SH-SY5Y (cell line): ENCODE measurements around the gene MND1.

ENCODE experiments used
- GATA2 ChIP-seq: IDR thresholded peaks from 2 replicates; pipeline ENCODE4 v1.6.1; 2011; ENCODE audit warnings: mild to moderate bottlenecking, low read depth, low read length
- GATA3 ChIP-seq: IDR thresholded peaks from 2 replicates; pipeline ENCODE4 v1.6.1; 2011; ENCODE audit warnings: low read depth, mild to moderate bottlenecking, low read length, moderate library complexity

The MND1 gene

DNA sequence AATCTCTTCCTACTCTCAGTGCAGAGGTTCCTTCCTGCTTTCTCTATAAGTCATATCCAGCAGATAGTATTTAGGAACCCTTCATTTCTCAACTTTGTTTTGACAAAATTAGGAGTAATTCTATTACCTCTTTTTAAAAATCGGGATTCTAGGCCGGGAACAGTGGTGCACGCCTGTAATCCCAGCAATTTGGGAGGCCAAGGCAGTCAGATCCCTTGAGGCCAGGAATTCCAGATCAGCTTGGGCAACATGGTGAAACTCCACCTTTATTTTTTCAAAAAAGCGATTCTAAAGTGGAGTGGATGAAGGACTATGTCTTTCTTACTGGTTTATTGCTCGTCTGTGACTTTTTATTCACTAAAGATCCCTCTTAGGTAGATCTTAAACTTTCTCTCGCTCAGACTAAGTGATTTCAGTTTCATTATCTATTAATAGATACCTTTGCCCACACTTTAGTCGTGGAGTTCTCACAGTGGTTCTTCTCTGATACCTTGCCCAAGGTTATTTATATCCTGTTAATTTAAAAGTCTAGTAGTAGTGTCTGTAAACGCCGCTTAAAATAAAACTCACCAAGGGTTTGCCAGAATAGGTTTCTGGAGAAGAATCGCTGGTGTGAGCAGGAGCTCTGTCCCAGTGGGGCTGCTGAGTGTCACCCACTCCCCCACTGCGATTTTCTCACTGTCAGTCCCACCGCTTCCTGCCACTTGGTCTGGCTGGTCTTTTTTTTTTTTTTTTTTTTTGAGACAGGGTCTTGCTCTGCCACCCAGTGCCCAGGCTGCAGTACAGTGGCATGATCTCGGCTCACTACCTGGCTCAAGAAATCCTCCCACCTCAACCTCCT is 94.6 kb downstream of the MND1 start:
- no peak for TF ChIP-seq GATA2
- TF ChIP-seq GATA3: no peak

DNA sequence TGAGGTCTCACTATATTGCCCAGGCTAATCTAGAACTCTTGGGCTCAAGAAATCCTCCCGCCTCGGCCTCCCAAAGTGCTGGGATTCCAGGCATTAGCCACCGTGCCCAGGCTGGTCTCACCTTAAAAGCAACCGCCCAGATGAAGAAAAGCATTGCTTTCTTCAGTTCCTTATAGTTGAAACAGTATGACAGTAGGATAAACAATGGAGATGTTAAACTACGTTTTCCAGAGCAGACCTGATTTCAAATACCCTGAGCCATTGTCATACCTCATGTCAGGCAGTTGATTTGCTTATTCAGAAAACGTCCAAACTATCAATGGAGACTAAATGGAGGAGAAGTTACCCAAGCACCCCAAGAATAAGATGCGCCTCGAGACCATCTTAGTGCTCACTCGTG is 95.3 kb downstream of the MND1 start:
- TF ChIP-seq GATA3: no peak
- TF ChIP-seq GATA2: no peak

DNA sequence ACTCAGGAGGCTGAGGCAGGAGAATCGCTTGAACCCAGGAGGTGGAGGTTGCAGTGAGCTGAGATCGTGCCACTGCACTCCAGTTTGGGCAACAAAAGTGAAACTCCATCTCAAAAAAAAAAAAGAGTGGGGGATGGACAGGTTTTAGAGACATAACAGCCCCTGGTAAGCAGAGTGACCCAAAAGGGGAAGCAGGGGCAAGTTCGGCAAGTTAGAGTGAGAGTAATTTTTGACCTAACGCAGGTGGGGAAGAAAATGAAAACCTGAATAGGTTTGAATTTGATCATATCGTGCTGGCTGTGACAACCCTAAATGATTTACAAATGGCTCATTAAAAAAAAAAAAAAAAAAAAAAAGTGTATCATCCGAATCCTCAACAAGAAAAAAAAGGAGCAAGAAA is 96.0 kb downstream of the MND1 start:
- TF ChIP-seq GATA3: no peak
- no peak for TF ChIP-seq GATA2

DNA sequence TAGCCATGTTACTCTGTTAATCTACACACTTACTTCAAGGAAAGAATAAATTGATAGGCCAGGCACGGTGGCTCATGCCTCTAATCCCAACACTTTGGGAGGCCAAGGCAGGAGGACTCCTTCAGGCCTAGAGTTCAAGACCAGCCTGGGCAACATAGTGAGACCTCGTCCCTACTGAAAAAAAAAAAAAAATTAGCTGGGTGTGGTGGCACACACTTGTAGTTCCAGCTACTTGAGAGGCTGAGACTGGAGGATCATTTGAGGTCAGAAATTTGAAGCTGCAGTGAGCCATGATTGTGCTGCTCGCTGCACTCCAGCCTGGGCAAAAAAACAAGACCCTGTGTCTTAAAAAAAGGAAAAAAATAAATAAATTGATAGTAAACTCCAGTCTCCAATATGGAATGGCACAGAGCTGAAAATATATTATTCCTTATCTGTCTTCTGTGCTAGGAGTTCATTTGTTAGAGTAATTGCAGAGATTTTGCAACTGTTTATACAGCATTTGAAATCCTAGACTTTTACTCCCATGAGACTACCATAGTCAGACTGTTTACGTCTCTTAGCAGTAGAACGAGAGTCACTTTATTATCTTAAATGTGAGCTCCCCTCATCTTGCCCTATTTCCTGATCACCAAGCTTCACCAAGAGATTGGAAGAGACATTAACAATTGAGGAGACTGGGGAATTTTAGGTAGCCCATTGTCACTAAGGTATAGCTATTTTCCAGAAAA is 102.9 kb downstream of the MND1 start:
- TF ChIP-seq GATA2: no peak
- TF ChIP-seq GATA3: no peak

DNA sequence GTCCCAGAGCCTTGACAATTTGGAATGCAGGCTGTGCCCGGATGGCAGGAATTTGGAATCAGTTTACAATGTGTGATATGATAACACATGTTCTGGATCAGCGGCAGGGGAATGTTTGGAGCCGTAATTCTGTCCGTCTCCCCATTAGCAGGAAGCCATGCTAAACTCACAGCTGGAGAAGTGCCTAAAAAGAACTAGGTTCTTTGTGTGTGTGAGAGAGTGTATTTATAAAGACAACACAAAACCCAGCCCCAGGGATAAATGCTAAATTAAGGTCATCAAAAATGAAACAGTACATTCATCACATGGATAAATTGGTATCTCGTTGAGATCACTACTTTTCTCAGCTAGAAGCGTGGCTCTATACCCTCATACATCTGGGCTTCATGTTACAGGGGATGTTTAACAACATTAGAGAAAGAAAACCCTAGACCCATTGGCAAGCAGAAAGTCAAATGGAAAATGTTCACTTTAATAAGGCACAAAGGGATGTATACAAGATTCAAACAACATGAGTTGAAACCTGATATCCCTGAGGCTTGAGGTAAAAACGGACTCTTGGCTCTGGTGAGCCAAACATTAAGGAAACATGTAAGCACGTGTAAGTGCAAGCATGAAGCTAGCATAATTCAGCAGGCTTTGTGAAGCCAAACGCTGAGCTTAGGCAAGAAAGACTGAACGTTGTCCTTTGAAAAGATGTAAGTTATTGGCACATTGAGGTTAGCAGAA is 103.7 kb downstream of the MND1 start:
- TF ChIP-seq GATA3: no peak
- TF ChIP-seq GATA2: no peak

DNA sequence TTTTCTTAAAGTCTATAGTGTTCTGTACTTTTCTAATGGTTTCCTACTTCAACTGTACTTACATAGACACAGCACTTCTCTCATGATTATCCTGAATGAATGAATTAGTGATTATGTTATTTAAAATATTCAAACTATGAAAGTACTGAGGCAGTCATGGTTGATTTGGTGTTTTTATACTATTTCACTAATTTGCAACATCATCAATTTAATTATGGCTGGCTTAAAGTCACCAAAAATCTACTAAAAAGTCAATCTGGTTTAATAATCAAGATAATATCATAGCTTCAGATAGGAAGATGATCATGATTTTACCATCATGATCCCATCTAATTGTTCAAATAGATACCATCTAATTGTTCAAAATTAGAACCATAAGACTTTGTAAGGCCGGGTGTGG is 104.8 kb downstream of the MND1 start:
- TF ChIP-seq GATA2 (no peak), GATA3 (no peak)

DNA sequence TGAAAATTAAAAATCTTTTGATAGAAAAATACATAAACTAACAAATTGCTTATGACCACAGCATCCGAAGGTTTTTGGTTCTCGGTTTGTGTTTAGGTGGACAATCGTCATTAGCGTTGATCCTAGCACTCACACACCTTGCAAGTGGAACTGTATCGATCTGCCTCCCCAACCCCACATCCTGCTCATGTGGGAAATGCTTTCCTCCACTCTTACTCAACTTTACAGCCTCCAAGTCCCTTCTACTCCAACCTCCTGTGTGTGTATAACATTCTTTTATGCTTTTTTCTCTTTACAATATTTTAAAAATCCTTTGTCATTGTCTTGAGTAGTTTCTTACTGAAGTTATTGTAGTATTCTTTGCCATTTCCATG is 106.0 kb downstream of the MND1 start:
- TF ChIP-seq GATA2 (no peak), GATA3 (no peak)

DNA sequence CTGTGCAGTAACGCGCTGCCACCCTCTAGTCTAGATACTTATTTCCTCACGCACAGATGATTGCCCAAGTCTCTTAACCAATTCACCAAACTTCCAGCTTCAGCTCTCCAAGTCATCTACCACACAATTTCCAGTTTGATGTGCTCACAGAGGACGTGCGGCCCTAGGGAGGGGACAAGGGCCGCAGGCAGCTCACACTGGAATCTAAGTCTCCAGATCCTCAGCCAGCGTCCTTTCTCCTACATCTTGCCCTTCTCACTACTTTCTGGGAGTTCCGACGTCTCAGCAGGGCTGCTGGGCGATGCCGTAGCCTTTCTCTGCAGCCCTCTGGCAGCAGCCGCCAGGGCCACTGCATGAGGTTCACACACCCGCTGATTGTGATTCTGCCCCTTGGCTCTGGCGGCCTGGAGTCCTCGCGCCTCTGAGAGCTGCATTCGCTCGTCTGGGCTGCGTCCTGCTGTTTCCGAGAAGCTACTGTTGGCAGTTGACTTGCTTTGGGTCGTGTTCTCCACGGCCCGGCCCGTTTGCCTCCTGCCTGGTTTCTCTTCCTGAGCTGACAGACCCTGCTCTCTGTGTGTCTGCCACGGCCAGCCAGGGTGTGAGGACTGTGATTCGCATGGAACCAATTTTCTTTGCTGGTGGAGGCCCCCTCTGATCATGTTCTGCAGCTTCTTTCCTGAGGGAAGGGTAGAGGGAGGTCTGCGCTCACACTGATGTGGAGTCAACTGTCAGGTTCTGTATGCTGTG is 107.6 kb downstream of the MND1 start:
- TF ChIP-seq GATA2: no peak
- TF ChIP-seq GATA3: no peak

DNA sequence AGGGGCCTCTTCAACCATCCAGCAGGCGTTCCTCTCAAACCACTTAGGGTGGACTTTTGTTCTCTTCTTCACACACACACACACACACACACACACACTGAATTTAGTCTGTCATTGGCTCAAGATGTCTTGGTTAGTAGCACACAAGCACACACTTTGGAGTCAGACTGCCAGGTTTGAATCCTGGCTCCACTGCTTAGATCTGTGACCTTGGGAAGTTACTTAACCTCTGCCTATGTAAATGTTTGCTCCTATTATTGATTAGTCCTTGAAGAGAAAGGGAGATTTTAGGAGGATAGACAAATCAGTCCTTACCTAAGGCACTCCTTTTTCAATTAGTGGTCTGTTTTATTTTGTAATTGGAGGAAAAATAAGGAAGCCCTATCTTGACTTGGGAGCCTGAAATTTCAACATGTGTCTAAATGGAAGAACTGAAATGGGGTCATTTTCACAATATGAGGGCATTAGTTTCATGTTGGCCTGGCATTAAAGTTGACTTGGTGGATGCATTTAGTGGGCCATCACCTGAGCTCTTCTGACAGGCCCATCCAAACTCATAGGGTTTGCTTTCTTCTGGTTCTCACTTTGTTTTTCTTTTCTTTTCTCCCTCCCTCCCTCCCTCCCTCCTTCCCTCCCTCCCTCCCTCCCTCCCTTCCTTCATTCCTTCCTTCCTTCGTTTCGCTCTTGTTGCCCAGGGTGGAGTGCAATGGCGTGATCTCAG is 108.3 kb downstream of the MND1 start:
- no peak for TF ChIP-seq GATA3
- TF ChIP-seq GATA2: no peak

DNA sequence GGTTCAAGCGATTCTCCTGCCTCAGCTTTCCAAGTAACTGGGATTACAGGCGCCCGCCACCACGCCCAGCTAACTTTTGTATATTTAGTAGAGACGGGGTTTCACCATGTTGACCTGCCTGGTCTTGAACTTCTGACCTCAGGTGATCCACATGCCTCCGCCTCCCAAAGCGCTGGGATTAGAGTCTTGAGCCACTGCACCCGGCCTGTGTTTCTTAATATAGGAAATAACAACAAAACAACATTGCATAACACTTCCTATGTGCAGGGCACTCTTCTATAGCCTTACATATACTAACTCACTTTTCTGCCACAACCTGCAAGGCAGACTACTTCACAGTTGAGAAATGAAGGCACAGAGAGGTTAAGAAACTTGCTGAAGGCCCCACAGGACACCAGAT is 108.9 kb downstream of the MND1 start:
- no peak for TF ChIP-seq GATA2
- no peak for TF ChIP-seq GATA3

DNA sequence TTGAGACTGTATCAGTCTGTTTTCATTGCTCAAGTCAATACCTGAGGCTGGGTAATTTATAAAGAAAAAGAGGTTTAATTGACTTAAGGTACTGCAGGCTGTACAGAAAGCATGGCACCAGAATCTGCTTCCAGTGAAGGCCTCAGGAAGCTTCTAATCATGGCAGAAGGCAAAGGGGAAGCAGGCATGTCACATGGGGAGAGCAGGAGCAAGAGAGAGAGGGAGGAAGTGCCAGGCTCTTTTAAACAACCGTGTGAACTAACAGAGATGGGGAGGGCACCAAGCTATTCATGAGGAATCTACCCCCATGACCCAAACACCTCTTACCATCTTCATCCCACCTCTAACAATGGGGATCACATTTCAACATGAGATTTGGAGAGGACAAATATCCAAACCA is 114.5 kb downstream of the MND1 start:
- TF ChIP-seq GATA2: no peak
- no peak for TF ChIP-seq GATA3

DNA sequence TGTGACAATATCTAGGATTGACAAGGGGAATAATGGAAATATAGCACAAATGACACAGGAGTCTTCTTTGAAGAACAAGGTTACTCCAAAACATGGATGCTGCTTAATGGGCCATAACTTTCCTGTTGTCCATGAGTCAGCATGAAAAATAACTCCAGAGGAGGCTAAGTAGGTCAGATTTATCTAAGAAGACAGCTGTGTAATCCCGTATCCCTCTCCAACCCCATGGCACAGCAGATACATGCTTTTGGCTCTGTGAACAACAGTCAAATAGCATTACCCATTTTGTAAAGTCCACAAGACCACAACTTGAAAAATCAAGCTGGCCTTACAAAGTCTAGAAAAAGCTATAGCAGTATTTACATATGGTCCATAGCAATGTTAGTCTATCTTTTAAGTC is 119.6 kb downstream of the MND1 start:
- TF ChIP-seq GATA3 (no peak), GATA2 (no peak)
